HK-2 (cell line): ENCODE measurements around the gene SIGLEC1.

Source experiments
- DNase-seq: peaks from one replicate; pipeline ENCODE4 v3.0.0-alpha.2; 2018; ENCODE audit not compliant: unreplicated experiment

Gene SIGLEC1

GRCh38 chr20:3701061-3701998 lies 11.1 kb downstream of the SIGLEC1 start:
- no peak for DNase-seq

DNA sequence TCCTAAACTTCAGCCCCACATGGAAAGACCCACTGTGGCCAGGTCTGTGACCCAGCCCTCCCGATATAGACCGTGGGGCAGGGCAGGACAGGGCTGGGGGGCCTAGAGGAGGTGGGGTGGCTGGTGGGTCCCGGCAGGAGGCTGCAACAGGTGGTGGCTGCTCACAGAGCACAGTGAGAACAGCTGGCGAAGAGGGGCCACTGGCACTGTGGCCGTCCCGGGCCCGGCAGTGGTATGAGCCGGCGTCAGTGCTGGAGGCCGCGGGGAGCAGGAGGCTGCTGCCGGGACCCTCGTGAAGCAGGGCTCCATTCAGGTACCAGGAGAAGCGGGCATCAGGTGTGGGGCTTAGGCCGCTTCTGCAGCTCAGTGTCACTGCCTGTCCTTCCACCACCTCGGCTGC lies 13.4 kb downstream of the SIGLEC1 start:
- DNase-seq: no peak

DNA sequence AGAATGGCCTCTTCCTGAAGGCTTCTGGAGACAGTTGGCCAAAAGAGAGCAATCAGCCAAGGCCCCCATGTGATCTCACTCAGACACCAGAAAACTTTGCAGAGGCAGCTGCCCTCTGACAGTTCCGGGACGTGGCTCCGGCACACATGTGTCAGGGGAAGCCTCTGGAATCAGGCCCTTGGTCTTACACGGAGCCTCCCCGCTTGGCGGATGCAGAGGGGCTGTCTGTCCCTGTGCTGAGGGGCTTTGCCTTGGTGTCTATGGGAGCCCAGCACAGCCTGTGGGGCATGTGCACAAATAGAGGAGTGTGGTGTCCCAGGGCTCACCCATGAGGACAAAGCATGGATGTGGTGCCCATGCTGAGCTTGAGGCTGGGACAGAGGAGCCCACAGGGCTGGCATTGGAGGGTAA lies 13.8 kb downstream of the SIGLEC1 start:
- DNase-seq: no peak

- DNase-seq: no peak
Observed at GRCh38 chr20:3697588-3698305, 14.7 kb downstream of the SIGLEC1 start.

DNA sequence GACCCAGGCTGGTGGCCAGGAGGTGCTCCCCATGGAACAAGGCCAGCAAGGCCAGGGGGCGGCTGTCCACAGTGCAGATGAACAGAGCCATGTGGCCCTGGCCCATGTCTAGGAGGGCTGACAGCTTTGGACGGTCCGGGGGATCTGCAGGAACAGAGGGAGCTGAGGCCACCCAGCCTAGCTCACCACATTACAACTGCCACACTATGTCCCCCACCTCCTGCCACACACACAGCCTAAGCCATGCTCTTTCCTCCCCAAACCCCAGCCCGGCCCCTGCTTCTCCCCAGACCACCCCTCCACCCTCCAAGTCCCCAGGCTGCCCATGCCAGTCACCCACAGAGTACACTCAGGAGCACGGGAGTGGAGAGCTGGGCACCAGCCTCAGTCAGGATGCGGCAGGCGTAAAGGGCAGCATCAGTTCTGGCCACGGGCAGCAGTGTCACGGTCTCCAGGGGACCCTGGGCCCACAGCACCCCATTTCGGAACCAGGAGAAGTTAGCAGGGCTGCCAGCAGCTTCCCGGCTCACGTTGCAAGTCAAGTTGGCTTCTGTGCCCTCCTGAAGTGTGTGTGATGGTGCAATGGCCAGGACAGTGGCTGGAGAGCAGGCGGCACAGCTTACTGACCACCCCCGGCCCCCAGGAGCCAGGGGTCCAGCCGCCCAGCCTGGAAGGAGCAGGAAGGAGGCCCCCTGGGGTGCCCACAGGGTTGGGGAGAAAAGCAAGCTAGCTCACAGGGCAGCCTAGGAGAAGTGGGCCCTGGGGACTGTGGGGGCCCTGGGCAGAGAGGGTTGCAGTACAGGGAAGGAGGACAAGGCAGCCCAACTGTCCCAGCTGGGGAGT lies 15.4 kb downstream of the SIGLEC1 start:
- no peak for DNase-seq

DNA sequence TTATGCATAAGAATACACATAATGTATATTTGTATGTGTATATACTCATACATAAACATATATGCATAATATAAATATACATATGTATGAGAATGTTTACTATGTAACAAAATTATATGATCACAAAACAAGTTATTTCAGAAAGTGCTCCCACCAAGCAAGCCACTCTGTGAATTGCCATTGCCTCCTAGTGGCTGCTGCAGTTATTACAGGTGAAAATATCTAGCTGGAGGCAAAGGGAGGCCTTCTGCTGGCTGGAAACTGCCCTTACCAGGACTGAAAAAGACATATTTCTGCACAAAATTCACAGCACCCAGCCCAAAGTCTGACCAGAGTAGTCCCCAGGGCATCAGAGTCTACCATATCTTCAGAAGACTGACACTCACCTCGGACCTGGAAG lies 16.2 kb downstream of the SIGLEC1 start:
- DNase-seq: no peak

DNA sequence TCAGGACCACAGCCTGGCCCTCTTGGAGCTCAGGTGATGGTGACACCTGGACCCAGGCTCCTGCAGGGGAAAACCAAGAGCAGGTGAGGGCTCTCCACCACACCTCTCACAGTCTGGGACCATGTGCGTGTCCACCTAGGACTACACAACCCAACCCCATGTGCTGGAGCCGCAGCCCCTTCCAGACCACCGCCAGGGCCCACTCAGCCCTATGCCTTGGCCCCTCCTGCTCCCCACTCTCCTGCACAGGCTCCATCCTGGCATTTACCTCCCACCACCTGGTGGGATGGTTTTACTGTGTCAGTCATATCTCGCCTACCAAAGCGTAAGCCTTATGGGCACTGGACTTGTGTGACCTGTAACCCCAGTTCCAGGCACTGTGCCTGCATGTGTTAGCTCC lies 17.5 kb downstream of the SIGLEC1 start:
- DNase-seq: no peak

DNA sequence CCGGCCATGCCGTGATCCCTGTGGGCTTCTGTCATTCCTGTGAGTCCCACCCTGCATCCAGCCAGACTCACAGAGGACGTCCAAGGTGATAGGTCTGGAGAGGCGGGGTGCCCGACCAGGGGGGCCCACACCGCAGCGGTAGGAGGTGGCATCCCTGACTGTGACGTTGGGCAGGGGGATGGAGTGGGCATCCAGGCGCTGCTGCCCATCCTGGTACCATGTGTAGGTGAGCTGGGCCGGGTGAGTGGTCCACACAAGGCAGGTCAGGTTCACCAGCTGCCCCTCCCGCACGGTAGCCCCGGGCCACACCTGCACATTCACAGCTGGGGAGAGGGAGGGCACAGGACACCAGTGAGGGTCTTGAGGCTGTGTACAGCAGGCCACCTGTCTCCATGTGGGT lies 19.0 kb downstream of the SIGLEC1 start:
- no peak for DNase-seq

DNA sequence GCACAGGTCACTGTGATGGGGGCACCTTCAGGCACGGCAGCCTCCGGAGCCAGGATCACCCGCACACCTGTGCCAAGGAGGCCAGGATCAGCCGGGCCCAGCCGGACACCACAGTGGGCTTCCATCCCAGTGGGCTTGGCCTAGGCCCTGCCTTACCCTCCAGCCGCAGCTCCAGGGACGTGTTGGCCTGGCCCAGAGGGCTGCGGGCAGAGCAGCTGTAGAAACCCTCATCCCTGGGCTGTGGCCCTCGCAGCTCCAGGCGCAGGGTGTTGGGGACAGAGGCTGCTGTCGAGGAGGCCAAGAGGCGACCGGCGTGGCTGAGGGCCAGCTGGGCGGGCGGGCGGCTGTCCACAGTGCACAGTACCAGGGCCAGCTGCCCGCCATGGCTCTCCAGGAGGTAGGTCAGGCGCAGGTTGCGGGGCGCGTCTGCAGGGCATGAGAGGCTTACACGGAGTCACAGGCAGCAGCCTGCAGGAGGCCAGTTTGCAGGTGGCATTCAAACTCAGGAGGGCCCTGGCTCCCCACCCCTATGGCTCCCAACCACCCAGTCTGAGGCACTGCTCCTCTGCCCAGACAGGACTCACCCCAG lies 19.6 kb downstream of the SIGLEC1 start:
- no peak for DNase-seq

DNA sequence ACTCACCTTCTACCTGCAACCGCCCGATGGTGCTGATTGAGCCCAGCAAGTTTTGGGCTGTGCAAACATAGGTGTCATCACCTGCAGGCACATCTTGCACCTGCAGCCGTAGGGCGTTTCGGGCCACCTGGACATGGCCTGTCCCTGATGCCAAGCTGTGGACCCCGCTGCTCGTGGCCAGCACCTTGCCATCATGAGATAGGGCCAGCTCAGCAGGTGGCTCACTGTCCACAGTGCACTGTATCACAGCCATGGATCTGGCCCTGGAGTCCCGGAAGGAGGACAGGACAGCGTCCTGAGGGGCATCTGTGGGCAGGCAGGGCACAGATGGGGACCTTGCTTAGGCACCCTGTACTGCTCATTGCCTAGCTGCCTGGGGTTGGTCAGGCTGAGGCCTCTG lies 20.5 kb downstream of the SIGLEC1 start:
- DNase-seq: no peak

DNA sequence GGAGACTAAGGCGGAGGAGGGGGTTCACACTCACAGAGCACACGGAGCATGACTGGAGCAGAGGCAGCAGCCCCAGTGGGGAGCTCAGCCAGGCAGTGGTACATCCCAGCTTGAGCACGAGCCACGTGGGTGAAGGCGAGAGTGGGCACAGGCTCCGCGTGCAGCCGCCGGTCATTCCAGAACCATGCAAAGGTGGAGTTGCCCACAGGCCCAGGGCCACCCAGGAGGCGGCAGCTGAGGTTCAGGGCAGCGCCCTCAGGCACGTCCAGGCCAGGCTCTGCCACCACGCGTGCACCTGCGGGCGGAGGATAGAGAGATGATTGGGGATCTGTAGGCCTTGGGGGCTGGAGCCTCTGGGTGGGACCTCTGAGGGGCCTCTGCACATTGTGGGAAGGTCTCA lies 21.1 kb downstream of the SIGLEC1 start:
- DNase-seq: no peak

- DNase-seq: no peak
Observed at GRCh38 chr20:3690413-3690812, 22.0 kb downstream of the SIGLEC1 start.

DNA sequence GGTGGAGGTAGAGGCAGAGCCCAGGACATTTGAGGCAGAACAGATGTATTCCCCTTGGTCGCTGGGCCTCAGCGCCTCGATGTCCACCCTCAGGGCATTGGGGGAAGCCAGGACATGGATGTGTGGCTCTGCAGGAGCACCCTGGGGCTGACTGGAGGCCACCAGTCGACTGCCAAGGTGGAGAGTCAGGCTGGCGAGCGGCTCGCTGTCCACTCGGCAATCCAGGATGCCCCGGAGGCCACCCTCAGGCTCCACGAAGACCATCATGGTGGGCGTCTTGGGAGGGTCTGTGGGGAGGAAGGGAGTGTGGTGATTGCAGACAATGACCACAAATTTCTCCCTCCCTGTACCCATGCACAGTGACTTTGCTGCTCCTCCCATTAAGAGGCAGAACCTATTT lies 22.4 kb downstream of the SIGLEC1 start:
- DNase-seq: no peak

- DNase-seq: no peak
Observed at GRCh38 chr20:3687655-3688054, 24.7 kb downstream of the SIGLEC1 start.

DNA sequence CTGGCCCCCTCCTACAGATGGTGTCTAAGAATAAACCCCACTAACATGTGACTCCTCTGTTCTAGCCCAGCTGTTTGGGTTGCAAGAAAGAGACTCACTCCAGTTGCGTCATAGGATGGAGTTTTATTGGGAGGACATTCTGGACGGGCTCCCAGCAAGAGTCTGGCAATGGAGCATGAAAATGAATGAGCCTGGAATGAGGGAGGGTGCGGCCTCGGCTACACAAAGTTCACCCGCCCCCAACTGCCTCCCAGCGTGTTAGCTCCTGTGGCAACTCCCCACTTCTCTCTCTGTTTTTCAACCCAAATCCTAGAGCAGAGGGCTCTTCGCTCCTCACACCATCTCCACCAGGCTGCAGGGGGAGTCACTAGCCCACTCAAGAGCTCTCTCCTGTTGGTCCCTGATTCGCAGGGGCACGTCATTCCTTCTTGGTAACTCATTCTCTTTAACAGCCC lies 25.5 kb downstream of the SIGLEC1 start:
- peak; percentile 38 for DNase-seq

GRCh38 chr20:3686421-3686820 lies 26.0 kb downstream of the SIGLEC1 start:
- no peak for DNase-seq

- DNase-seq: no peak
Observed at GRCh38 chr20:3685341-3685740, 27.1 kb downstream of the SIGLEC1 start.

DNA sequence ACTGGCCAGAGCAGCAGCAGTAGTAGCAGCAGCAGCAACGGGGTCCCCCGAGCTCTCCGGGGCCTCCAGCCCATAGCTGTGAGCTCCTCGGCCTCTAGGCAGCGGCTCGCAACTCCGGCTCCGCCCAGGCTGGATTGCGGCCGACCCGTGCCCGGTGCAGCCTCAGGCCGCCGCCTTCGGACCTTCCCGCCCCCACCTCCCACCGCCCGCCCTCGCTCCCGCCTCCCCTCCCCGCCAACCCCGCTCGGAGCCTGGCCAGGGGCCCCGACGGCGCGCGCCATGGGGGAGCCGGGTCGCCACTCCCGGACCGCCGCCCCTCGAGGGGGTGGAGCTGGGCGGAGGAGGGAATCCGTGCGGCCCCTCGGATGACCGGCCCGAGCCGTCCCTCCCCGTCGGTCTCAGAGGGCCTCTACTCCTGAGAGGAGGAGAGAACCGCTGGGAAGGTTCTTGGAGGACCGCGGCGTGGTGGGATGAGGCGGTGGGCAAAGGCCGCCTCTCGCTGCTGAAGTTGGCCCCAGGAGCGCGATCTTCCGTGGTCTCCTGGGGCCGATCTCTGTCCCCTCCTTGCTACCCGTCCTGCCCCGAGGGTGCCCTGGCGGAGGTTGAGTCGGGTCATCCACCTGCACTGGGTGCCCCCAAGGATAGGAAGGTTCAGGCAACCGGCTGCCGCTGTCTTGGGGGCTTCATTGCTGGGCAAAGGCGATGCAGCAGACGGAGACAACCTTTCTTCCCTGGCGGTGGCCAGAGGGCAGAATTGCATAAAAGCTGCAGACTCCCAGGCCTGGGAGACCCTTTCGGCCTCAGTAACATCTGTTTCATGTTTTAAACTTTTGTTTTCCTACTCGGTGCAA lies 30.2 kb downstream of the SIGLEC1 start, which contains the start of gene ADAM33:
TSS of gene ADAM33 (minus strand) at position 80 of the 851 bp plus-strand sequence. CDS start at position 74, 6 bp downstream.
- DNase-seq: no peak

DNA sequence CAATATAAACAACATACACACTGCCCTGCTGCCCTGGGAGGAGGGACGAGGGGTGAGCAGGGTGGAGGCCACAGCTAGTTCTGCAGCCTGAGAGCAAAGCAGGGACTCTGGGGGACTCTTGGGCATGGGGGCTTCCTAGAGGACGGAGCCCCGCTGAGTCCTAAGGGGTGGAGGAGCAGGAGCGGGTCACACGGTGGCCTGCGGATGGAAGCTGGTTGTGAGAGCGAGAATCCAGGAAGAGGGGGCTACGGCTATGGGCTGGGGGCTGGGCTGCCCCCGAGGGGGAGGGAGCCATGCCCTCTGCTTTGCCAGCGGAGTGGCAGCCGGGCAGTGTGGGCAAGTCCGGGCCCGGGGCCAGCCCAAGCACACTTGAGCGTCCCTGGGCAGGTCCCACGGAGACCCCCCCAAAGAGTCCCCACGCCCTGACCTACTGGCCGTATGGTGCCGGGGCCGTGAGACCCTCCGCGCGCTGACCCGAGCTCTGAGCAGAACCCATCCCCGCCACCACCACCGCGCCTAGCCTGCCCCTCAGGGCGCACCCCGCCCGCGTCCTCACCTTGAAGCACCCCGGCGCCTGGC lies 31.0 kb downstream of the SIGLEC1 start:
- no peak for DNase-seq

DNA sequence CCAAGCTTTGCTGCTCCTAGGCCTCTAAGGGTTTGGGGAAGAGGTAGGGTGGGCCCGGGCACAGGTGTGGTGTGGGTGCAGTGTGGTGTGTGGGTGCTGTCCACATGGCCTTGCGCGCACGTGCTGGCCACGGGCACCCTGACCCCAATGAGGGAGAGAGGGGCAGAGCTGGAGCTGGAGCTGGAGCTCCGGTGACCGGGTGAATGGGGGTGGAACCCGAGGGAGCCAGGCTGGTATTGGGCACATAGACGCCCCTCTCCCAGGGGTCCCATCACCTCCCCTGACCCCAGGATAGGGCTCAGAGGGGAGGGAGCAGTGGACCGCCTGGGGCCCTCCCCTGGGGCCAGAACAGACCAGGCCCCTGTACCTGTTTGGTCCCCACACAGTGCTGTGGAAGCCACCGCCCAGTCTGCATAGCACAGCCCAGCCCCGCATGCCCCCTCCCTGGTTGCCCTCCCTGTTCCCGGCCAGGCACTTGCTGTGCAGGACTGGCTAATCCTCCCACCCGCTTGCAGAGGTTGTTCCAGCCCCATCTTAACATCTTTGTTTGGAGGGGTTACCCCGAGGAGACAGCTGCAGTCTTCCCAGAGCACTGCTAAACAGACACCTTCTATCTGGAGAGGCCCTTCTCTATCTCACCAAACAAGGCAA lies 31.6 kb downstream of the SIGLEC1 start:
- DNase-seq: no peak
